Measurements from ENCODE around the gene ADGRB2.

DNA sequence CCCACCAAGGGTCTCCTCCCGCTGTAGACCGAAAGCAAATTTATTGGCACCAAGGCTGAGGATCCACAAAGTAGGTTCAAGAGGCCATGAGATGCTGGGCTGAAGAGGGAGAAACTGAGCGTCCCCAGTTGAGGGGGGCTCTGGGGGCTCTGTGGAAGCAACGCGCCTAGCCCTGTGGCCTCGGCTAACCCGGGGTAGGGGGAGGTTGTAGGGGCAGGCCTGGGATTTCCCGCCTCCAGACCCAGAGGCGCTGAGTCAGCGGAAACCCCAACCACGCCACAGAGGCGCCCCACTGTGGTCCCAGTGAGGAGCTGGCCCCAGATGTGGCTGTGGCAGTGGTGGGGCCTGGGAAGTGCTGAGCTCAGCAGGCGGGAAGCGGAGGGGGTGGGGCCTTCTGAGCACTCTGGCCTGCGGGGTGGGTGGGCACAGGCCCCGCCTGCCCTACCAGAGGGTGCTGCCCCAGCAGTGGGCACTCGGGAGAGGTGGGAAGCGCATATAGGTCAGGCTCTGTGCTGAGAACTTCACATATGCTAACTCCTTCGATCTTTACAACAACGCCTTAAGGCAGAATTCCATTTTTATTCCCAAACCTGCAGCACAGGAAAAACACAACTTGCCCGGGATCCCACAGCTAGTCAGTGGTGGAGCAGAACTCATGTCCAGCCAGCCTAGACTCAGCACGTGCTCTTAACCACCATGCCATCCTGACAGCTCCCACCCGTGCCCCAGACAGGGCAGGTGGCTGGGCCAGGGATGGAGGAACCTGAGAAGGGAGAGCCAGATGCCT is 58.9 kb downstream of the ADGRB2 start:
- TF ChIP-seq, protein P1, sequence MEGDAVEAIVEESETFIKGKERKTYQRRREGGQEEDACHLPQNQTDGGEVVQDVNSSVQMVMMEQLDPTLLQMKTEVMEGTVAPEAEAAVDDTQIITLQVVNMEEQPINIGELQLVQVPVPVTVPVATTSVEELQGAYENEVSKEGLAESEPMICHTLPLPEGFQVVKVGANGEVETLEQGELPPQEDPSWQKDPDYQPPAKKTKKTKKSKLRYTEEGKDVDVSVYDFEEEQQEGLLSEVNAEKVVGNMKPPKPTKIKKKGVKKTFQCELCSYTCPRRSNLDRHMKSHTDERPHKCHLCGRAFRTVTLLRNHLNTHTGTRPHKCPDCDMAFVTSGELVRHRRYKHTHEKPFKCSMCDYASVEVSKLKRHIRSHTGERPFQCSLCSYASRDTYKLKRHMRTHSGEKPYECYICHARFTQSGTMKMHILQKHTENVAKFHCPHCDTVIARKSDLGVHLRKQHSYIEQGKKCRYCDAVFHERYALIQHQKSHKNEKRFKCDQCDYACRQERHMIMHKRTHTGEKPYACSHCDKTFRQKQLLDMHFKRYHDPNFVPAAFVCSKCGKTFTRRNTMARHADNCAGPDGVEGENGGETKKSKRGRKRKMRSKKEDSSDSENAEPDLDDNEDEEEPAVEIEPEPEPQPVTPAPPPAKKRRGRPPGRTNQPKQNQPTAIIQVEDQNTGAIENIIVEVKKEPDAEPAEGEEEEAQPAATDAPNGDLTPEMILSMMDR (IDR thresholded peaks at IDR 0.05): peak in 2 of 6 experiments; percentile 12 to 19
- no peak for TF ChIP-seq POLR2A (IDR thresholded peaks at IDR 0.05)

All from upper lobe of left lung (tissue), 4 donors.